ENCODE results near the gene TSPAN18.

DNA sequence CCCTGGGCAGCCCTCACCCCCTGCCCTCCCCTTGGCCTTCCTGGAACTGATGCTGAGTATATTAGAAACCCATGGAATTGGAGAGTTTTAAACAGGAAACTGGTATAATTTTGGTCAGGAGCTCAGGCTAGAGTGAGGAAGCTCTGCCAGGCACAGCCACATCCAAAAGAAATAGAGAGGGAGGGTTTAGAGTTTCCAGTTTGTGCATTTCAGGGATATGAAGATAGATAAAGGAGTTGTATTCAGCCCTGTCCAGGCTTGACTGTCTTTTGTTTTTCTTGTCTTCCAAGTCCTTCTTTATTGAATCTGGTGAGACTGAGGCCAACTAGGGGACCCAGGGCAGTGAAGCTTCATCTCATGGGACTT, 71.8 kb downstream of the TSPAN18 start:
- TF ChIP-seq EP300 (IDR thresholded peaks at IDR 0.05) (no peak), POLR2AphosphoS5 (IDR thresholded peaks at IDR 0.05) (no peak), POLR2A (IDR thresholded peaks at IDR 0.05) (no peak)
- TF ChIP-seq, protein P1, sequence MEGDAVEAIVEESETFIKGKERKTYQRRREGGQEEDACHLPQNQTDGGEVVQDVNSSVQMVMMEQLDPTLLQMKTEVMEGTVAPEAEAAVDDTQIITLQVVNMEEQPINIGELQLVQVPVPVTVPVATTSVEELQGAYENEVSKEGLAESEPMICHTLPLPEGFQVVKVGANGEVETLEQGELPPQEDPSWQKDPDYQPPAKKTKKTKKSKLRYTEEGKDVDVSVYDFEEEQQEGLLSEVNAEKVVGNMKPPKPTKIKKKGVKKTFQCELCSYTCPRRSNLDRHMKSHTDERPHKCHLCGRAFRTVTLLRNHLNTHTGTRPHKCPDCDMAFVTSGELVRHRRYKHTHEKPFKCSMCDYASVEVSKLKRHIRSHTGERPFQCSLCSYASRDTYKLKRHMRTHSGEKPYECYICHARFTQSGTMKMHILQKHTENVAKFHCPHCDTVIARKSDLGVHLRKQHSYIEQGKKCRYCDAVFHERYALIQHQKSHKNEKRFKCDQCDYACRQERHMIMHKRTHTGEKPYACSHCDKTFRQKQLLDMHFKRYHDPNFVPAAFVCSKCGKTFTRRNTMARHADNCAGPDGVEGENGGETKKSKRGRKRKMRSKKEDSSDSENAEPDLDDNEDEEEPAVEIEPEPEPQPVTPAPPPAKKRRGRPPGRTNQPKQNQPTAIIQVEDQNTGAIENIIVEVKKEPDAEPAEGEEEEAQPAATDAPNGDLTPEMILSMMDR (IDR thresholded peaks at IDR 0.05): no peak

Data from gastroesophageal sphincter (tissue), 3 donors.